K562 (cell line): Measurements from ENCODE around the gene ATAD5. TPM values are rescaled to one million over a fixed set of nuclear protein-coding genes. Genes with fewer than 3 reads are reported as not detected.

Experiments
- ATAC-seq: fragments of 200-7000 bp; cut with Tn5 transposase; 3 replicates; pipeline ENCODE4 v1.9.1; 2020; ENCODE audit warnings: moderate library complexity
- BruUV-seq: library from RNA; stranded (reverse); fragments of 400-500 nt; replicated peaks from 2 replicates; lab custom pipeline; 2021; lab: Mats Ljungman, UMichigan
- CTCF ChIA-PET: fragments of 300-600 bp; formaldehyde crosslinking; extraction: SDS; loops from one replicate; lab custom pipeline; 2021; ENCODE audit warnings: low intra/inter-chr PET ratio; lab: Yijun Ruan, JAX
- POLR2A ChIA-PET: fragments of 300-600, 350-650 bp; sonication (Branson Sonifier 250); formaldehyde crosslinking; extraction: SDS; loops from one replicate; lab custom pipeline; 2021; ENCODE audit warnings: antibody characterized with exemption, inconsistent platforms; lab: Yijun Ruan, JAX
- DNase-seq, 4 experiments: peaks; one replicate each; pipeline versions ENCODE4 v3.0.0 to v3.0.0-alpha.2; 2011 to 2018; ENCODE audit warnings: low spot score in 3 of 4, mixed read lengths in 3 of 4; ENCODE audit errors: extremely low read depth in 1 of 4
- FAIRE-seq: peaks from 2 replicates; lab custom pipeline; 2011; peaks lifted over from hg19 to GRCh38; lab: Jason Lieb, UNC
- H2AFZ ChIP-seq: 2 replicates; pipeline ENCODE4 v1.6.0; 2011; ENCODE audit warnings: low read depth, low read length, control low read depth, inconsistent platforms
- H3K27ac ChIP-seq: fragments of 200-600 bp; 3 replicates; pipeline ENCODE4 v1.8.0; 2011; ENCODE audit warnings: low read depth, mild to moderate bottlenecking, control low read depth, inconsistent platforms, low read length, moderate library complexity, mixed read lengths; ENCODE audit errors: extremely low read depth
- H3K27me3 ChIP-seq, 2 experiments: fragments of 300-600 bp in 1 of 2; 2 replicates in 1 of 2; 3 replicates in 1 of 2; pipeline versions ENCODE4 v1.6.0 to v1.8.0; 2011; ENCODE audit warnings: inconsistent platforms in 2 of 2, low read length in 2 of 2, mild to moderate bottlenecking in 1 of 2, mixed read lengths in 1 of 2, moderate library complexity in 1 of 2; ENCODE audit not compliant: control insufficient read depth in 2 of 2, insufficient read depth in 2 of 2
- H3K36me3 ChIP-seq: fragments of 300-600 bp; 3 replicates; pipeline ENCODE4 v1.8.0; 2011; ENCODE audit warnings: mild to moderate bottlenecking, low read length, inconsistent platforms; ENCODE audit not compliant: control insufficient read depth, insufficient read depth
- H3K4me1 ChIP-seq, 2 experiments: fragments of 200-600 bp in 1 of 2; replicated peaks in 1 of 2; 2 replicates in 1 of 2; 3 replicates in 1 of 2; pipeline versions ENCODE4 v1.5.1 to v1.8.0; 2011; ENCODE audit warnings: inconsistent platforms in 2 of 2, low read length in 2 of 2, mild to moderate bottlenecking in 1 of 2, mixed read lengths in 1 of 2, moderate library complexity in 1 of 2; ENCODE audit not compliant: control insufficient read depth in 2 of 2, insufficient read depth in 2 of 2
- H3K4me2 ChIP-seq: 2 replicates; pipeline ENCODE4 v1.6.1; 2011; ENCODE audit warnings: low read length, control low read depth, inconsistent platforms, mixed read lengths; ENCODE audit not compliant: insufficient read depth
- H3K4me3 ChIP-seq: fragments of 200-600 bp; sonication (generic), shearing (Covaris generic); 2 replicates; pipeline ENCODE4 v1.5.1; 2016; ENCODE audit warnings: control low read depth, inconsistent platforms
- H3K79me2 ChIP-seq: fragments of 200-600 bp; 3 replicates; pipeline ENCODE4 v1.8.0; 2011; ENCODE audit warnings: low read length, inconsistent platforms; ENCODE audit not compliant: control insufficient read depth, insufficient read depth
- H3K9ac ChIP-seq, 2 experiments: 2 replicates each; pipeline versions ENCODE4 v1.6.0 to v1.6.1; 2011; ENCODE audit warnings: low read depth in 2 of 2, low read length in 2 of 2, control low read depth in 1 of 2, inconsistent platforms in 1 of 2, mild to moderate bottlenecking in 1 of 2, mixed read lengths in 1 of 2; ENCODE audit not compliant: insufficient read depth in 1 of 2
- H3K9me1 ChIP-seq: one replicate; pipeline ENCODE4 v1.6.0; 2011; ENCODE audit warnings: inconsistent platforms, mild to moderate bottlenecking, low read length, moderate library complexity; ENCODE audit not compliant: control insufficient read depth, insufficient read depth
- H3K9me3 ChIP-seq: replicated peaks from 2 replicates; pipeline ENCODE4 v1.5.1; 2011; ENCODE audit warnings: low read depth, low read length, inconsistent platforms; ENCODE audit not compliant: control insufficient read depth, insufficient read depth
- H4K20me1 ChIP-seq: replicated peaks from 2 replicates; pipeline ENCODE4 v1.6.1; 2011; ENCODE audit warnings: low read length, inconsistent platforms, mixed read lengths; ENCODE audit not compliant: control insufficient read depth, insufficient read depth
- POLR2AphosphoS2 ChIP-seq: IDR thresholded peaks from 2 replicates; pipeline ENCODE4 v1.6.1; 2012; ENCODE audit warnings: low read length, improper control_type of control experiment
- ZNF316 ChIP-seq: fragments of 450-650 bp; IDR thresholded peaks from 2 replicates; pipeline ENCODE4 v1.6.1; 2016
- WGBS: fragments of 100-300 bp; shearing (Covaris generic); methylation state at CpG from one replicate; pipeline ENCODE4 v1.1.6; 2016; ENCODE audit warnings: low coverage, mixed read lengths; ENCODE audit not compliant: insufficient coverage; ENCODE audit errors: missing lambda C conversion rate; 5-methylcytosine and 5-hydroxymethylcytosine counted together
- in situ Hi-C: fragments of 300-500 bp; cut with MboI; formaldehyde crosslinking; loops from 4 replicates; pipeline ENCODE4 v1.15.0; 2018; ENCODE audit warnings: inconsistent platforms, mixed read lengths
- intact Hi-C: fragments of 100-400 bp; cut with micrococcal nuclease; formaldehyde crosslinking; loops from 2 replicates; pipeline ENCODE4 v1.14.2; 2022
- polyA plus RNA-seq, 8 experiments: library from polyadenylated mRNA; depleted of rRNA in 4 of 8; stranded (reverse) in 5 of 8; unstranded in 3 of 8; fragments of >200 nt; fragmentation: Nextera tagmentation in 2 of 8; fragmentation: Illumina TruSeq in 1 of 8; extraction: Ambion mirVana in 2 of 8; extraction: Trizol in 1 of 8; gene quantifications; 2 replicates each; pipeline versions ENCODE4 v1.2.1 to v1.2.3, GENCODE V29; 2011 to 2014; ENCODE audit warnings: inconsistent platforms in 1 of 8, missing spikeins in 1 of 8
- total RNA-seq, 7 experiments: library from RNA; depleted of rRNA in 6 of 7; stranded (reverse); fragments of >200 nt in 6 of 7; fragmentation: Illumina TruSeq in 2 of 7; extraction: Trizol in 2 of 7; gene quantifications; 2 replicates each; pipeline versions ENCODE4 v1.2.1 to v1.2.3, GENCODE V29; 2011 to 2021; ENCODE audit warnings: low replicate concordance in 1 of 7
- TF ChIP-seq, protein P1 (sequence below), 2 experiments: fragments of 450-650 bp in 1 of 2; sonication (generic) in 1 of 2; formaldehyde crosslinking in 1 of 2; IDR thresholded peaks in 1 of 2; conservative IDR thresholded peaks in 1 of 2; 2 replicates each; pipeline versions ENCODE4 v1.6.1 to v1.8.1; 2016 to 2023; ENCODE audit warnings: mild to moderate bottlenecking in 2 of 2, moderate library complexity in 2 of 2, inconsistent platforms in 1 of 2, missing genetic modification reagents in 1 of 2

ATAD5 gene
- total and polyA plus RNA-seq, 9 of the 15 experiments (the other 6 are each of a cell fraction or from before 2014, with no cell fraction given): 4.6 to 25.6 (median 19.5) TPM

DNA sequence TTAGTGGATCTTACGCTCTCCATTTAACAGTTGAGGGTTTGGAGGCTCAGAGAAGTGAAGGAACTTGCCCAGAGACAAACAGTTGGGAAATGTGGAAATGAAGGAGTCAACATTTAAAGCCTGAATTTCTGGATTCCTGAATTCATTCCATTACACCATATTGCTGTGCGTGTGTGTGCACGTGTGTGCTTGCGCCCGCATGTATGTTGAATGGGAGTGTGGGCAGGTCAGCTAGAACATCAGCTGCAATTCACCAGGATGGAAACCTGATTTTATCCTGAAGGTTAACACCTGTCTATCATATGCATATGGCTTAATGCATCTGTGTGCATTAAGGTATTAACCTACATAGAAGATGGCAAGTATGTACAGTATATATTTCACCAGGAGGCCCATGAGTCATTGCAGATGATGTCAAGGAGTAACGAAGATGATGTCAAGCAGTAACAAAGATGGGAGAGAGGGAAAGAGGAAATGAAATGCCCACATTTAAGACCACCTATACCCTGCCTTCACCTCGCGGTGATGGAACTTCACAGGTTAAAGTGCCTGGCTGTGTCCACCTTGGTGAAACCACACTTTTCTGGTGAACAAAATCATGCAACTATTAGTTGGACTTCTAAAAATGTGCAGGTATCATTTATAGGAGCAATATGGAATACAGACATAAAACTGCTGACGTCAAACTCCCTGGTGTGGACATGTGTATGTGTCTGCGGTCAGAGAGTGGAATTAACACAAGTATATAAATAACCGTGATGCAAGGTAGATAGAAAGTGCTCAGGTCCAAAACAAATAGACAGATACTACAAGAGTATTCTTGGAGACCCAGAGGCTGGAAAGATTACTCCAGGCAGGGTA lies 89.1 kb downstream of the ATAD5 start:
- H3K4me1 ChIP-seq: peaks cover 0 to 13% of the 10 kb centered on the region in 2 experiments; a peak in 2 of 5 replicates
- H3K4me3 ChIP-seq: no peak overlapping the region
- H3K9me3 ChIP-seq: no peaks in the 10 kb centered on the region
- intact Hi-C loops: no loop called here
- CTCF ChIA-PET: interaction anchor here (0.6 kb wide), 1 partner anchor 96 kb away, joined by 4 read pairs; the partner anchor contains the start of gene CRLF3
- ATAC-seq: no peak
- 54% methylated on average over 11 of the region's 11 CpGs for WGBS
- in situ Hi-C loops: no loop called here
- H3K79me2 ChIP-seq: no peaks in the 10 kb centered on the region
- H3K9me1 ChIP-seq: no peaks in the 10 kb centered on the region
- 0 out of 2 replicates have a peak, but pooled peaks have one; percentile 17 for TF ChIP-seq ZNF316
- TF ChIP-seq, protein P1, sequence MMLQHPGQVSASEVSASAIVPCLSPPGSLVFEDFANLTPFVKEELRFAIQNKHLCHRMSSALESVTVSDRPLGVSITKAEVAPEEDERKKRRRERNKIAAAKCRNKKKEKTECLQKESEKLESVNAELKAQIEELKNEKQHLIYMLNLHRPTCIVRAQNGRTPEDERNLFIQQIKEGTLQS (IDR thresholded peaks at IDR 0.05): peak; percentile 37; the same call in 1 of the 2 replicates
- TF ChIP-seq, protein P1 (CRISPR knock-in tag; conservative IDR thresholded peaks at IDR 0.05): no peak
- TF ChIP-seq POLR2AphosphoS2: no peak
- H4K20me1 ChIP-seq: no peaks in the 10 kb centered on the region; the same call in 1 of the 2 replicates
- no peaks in the 10 kb centered on the region for H3K36me3 ChIP-seq
- no peak overlapping the region for H3K27ac ChIP-seq
- H2AFZ ChIP-seq: no peak overlapping the region
- no peak for DNase-seq
- H3K4me2 ChIP-seq: no peak overlapping the region
- H3K9ac ChIP-seq: no peak overlapping the region
- POLR2A ChIA-PET: interaction anchor here (0.7 kb wide), 1 partner anchor 756 kb away, joined by 3 read pairs; no protein-coding TSS in a partner anchor
- peaks cover 15 to 40% of the 10 kb centered on the region in 2 experiments; a peak in 4 of 5 replicates for H3K27me3 ChIP-seq
- FAIRE-seq: peak; percentile 59
- no TSS peak for BruUV-seq
